ENCODE data around the gene FOXM1.

FOXM1 gene

DNA sequence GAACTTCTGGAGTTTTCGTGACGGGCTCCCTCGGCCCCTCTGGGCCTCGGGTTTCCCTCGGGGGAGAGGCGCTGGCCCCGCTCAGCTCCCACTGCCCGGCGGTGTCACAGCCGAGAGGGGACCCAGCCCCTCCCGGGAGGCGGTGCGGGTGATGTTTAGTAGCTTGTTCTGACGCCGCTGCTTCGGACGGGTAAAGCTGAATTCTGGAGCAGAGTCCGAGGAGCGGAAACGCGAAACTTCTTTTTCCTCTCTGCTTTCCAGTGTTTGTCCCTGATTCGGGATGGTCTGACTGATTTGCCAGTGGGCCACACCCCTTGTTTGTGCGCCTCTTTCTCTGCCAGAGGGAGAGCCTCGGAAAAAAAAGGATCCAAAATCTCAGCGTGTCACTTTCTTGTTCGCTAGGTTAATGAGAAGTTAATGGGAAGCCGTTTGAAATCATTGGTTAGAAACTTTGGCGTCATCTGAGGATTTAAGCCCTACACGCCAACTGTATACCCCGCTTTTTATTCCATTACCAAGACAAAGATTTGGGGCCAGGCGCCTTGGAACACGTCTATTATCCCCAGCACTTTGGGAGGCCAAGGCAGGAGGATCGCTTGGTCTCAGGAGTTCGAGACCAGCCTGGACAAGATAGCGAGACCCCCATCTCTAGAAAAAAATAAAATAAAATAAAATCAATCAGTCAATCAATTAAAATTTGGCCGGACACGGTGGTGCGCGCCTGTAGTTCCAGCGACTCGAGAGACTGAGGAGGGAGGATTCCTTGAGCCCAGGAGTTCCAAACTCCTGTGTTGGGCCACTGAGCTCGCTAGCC lies 14.5 kb upstream of the FOXM1 start:
- Histone ChIP-seq H3K79me1 (ENCODE audit: low read depth, low read length) (peaks cover 2% of the 10 kb centered on the region), H3K4me3 (ENCODE audit: low read length in 2 of 2) (peak overlapping the region; percentile 89), H3K27me3 (ENCODE audit: control insufficient read depth in 3 of 3, insufficient read depth in 3 of 3, low read depth in 1 of 3, low read length in 3 of 3) (no peaks in the 10 kb centered on the region), H2AFZ (ENCODE audit: low read length) (peak overlapping the region; percentile 96), H3K9me3 (replicated peaks in 1 of 2; ENCODE audit: control insufficient read depth in 2 of 2, insufficient read depth in 1 of 2, low read depth in 1 of 2, low read length in 2 of 2) (no peaks in the 10 kb centered on the region), H3K4me1 (ENCODE audit: control insufficient read depth in 2 of 2, insufficient read depth in 1 of 2, low read depth in 1 of 2, low read length in 2 of 2) (peaks cover 0 to 6% of the 10 kb centered on the region in 2 donors), H3K4ac (ENCODE audit: low read length) (no peak overlapping the region), H2BK12ac (ENCODE audit: low read length) (no peak overlapping the region), H3K9ac (ENCODE audit: low read depth, low read length, poor library complexity) (no peak overlapping the region), H2BK120ac (ENCODE audit: low read depth, low read length) (no peak overlapping the region), H2AK5ac (ENCODE audit: low read depth, low read length) (no peak overlapping the region), H3K27ac (replicated peaks; ENCODE audit: low read length) (peak overlapping the region; percentile 94), H3K23ac (ENCODE audit: low read depth, low read length, poor library complexity) (no peak overlapping the region), H4K8ac (ENCODE audit: low read depth, low read length) (no peak overlapping the region), H2BK5ac (ENCODE audit: low read length) (peak overlapping the region; percentile 89), H3K4me2 (ENCODE audit: insufficient read depth, low read length, poor library complexity, severe bottlenecking) (peak overlapping the region; percentile 90), H3K18ac (ENCODE audit: low read length) (peak overlapping the region; percentile 97), H4K91ac (ENCODE audit: low read depth, low read length, poor library complexity) (no peak overlapping the region), H3K14ac (ENCODE audit: low read length) (no peak overlapping the region), H2BK15ac (ENCODE audit: low read length) (peak overlapping the region; percentile 91), H3K36me3 (replicated peaks in 1 of 2; ENCODE audit: control insufficient read depth in 2 of 2, insufficient read depth in 2 of 2, low read length in 2 of 2) (peaks cover 15 to 41% of the 10 kb centered on the region in 2 donors)
- peak; percentile 47 for DNase-seq (ENCODE audit: low spot score)
- no CpG with 5 or more reads among the region's 42 CpGs for WGBS, 2 donors (ENCODE audit: extremely low coverage in 2 of 2, insufficient read length in 2 of 2, insufficient replicate concordance in 1 of 2)

DNA sequence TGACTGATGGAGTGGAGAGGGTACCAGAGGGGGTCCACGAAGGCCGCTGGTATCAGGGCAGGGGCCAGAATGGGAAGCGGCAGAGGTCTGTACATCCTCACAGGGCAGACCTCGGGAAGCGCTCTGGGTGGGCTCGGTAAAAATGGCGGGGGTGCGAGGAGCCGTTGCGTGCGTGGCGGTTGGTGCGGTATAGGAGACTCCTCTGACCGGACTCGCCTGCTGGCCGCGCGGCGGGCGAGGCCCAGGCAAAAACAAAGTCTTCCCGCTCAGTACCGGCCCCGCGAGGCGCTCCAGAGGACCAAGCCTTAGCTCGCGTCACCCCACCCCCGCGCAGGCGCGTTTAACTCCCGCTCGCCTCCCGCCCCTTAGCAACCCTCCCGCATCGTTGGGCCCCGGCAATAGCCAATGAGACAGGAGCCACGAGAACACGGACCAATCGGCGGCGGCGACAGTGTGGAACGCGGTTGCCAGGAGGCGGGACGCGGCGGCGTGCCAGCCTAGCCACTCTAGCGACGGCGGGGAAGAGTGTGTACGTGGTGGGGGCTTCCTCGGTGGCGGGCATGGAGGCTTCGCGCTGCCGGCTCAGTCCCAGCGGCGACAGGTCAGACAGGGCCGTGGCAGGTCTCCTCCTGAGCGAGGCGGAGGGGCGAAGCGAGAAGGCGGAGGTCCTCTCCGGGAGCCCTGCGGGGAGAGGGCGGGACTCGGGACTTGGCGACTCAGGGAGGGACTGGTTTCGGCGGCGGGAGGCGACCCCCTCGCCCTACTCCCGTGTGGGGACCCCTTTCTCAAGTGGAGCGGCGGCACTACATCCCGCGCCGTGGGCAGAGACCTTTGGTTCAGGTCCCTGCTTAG lies 13.6 kb upstream of the FOXM1 start, which contains the start of gene TULP3:
TULP3 (plus strand) TSS at position 504 of the 852 bp plus-strand sequence; CDS start at position 561, 57 bp downstream.
- Histone ChIP-seq H2BK120ac (ENCODE audit: low read depth, low read length) (no peak within 1 kb of the TSS), H3K23ac (ENCODE audit: low read depth, low read length, poor library complexity) (peak within 1 kb of the TSS; percentile 94), H3K9me3 (replicated peaks in 1 of 2; ENCODE audit: control insufficient read depth in 2 of 2, insufficient read depth in 1 of 2, low read depth in 1 of 2, low read length in 2 of 2) (no peaks in the 10 kb centered on the region), H3K36me3 (replicated peaks in 1 of 2; ENCODE audit: control insufficient read depth in 2 of 2, insufficient read depth in 2 of 2, low read length in 2 of 2) (peaks cover 17 to 48% of the 10 kb centered on the region in 2 donors), H3K4me3 (ENCODE audit: low read length in 2 of 2) (peak within 1 kb of the TSS; percentile 89), H3K9ac (ENCODE audit: low read depth, low read length, poor library complexity) (peak within 1 kb of the TSS; percentile 99), H4K91ac (ENCODE audit: low read depth, low read length, poor library complexity) (no peak within 1 kb of the TSS), H2AFZ (ENCODE audit: low read length) (peak within 1 kb of the TSS; percentile 96), H3K4ac (ENCODE audit: low read length) (no peak within 1 kb of the TSS), H4K8ac (ENCODE audit: low read depth, low read length) (no peak within 1 kb of the TSS), H3K4me2 (ENCODE audit: insufficient read depth, low read length, poor library complexity, severe bottlenecking) (peak within 1 kb of the TSS; percentile 90), H3K79me1 (ENCODE audit: low read depth, low read length) (peaks cover 1% of the 10 kb centered on the region), H2BK12ac (ENCODE audit: low read length) (peak within 1 kb of the TSS; percentile 93), H2BK5ac (ENCODE audit: low read length) (peak within 1 kb of the TSS; percentile 89), H3K14ac (ENCODE audit: low read length) (peak within 1 kb of the TSS; percentile 51), H3K4me1 (ENCODE audit: control insufficient read depth in 2 of 2, insufficient read depth in 1 of 2, low read depth in 1 of 2, low read length in 2 of 2) (peaks cover 0 to 5% of the 10 kb centered on the region in 2 donors), H2BK15ac (ENCODE audit: low read length) (peak within 1 kb of the TSS; percentile 91), H2AK5ac (ENCODE audit: low read depth, low read length) (peak within 1 kb of the TSS; percentile 13), H3K18ac (ENCODE audit: low read length) (peak within 1 kb of the TSS; percentile 97), H3K27me3 (ENCODE audit: control insufficient read depth in 3 of 3, insufficient read depth in 3 of 3, low read depth in 1 of 3, low read length in 3 of 3) (no peaks in the 10 kb centered on the region), H3K27ac (replicated peaks; ENCODE audit: low read length) (peak within 1 kb of the TSS; percentile 94)
- no CpG with 5 or more reads among the region's 83 CpGs for WGBS, 2 donors (ENCODE audit: extremely low coverage in 2 of 2, insufficient read length in 2 of 2, insufficient replicate concordance in 1 of 2)
- DNase-seq (ENCODE audit: low spot score): peak; percentile 98

DNA sequence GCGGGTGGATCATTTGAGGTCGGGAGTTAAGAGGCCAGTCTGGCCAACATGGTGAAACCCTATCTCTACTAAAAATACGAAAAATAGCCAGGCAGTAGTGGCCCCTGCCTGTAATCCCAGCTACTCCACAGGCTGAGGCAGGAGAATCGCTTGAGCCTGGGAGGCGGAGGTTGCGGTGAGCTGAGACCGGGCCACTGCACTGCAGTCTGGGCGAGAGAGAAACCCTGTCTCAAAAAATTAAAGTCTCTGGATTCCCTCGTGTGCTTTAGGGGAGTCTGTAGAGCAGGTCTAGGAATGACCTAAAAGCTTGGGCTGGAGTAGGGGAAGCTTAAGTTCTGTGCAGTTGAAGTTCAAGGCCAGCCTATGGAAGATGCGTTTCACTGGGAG lies 13.0 kb upstream of the FOXM1 start:
- Histone ChIP-seq H3K79me1 (ENCODE audit: low read depth, low read length) (no peaks in the 10 kb centered on the region), H2BK12ac (ENCODE audit: low read length) (no peak overlapping the region), H3K4me3 (ENCODE audit: low read length in 2 of 2) (peak overlapping the region; percentile 74 to 89), H2BK5ac (ENCODE audit: low read length) (peak overlapping the region; percentile 89), H3K9me3 (replicated peaks in 1 of 2; ENCODE audit: control insufficient read depth in 2 of 2, insufficient read depth in 1 of 2, low read depth in 1 of 2, low read length in 2 of 2) (no peaks in the 10 kb centered on the region), H3K27ac (replicated peaks; ENCODE audit: low read length) (peak overlapping the region; percentile 88), H4K8ac (ENCODE audit: low read depth, low read length) (no peak overlapping the region), H3K4me1 (ENCODE audit: control insufficient read depth in 2 of 2, insufficient read depth in 1 of 2, low read depth in 1 of 2, low read length in 2 of 2) (peaks cover 0 to 3% of the 10 kb centered on the region in 2 donors), H3K9ac (ENCODE audit: low read depth, low read length, poor library complexity) (peak overlapping the region; percentile 86), H4K91ac (ENCODE audit: low read depth, low read length, poor library complexity) (no peak overlapping the region), H2AK5ac (ENCODE audit: low read depth, low read length) (peak overlapping the region; percentile 13), H3K14ac (ENCODE audit: low read length) (peak overlapping the region; percentile 31), H2BK120ac (ENCODE audit: low read depth, low read length) (no peak overlapping the region), H3K4ac (ENCODE audit: low read length) (no peak overlapping the region), H2BK15ac (ENCODE audit: low read length) (peak overlapping the region; percentile 64), H3K4me2 (ENCODE audit: insufficient read depth, low read length, poor library complexity, severe bottlenecking) (peak overlapping the region; percentile 80), H3K18ac (ENCODE audit: low read length) (peak overlapping the region; percentile 94), H2AFZ (ENCODE audit: low read length) (peak overlapping the region; percentile 96), H3K23ac (ENCODE audit: low read depth, low read length, poor library complexity) (peak overlapping the region; percentile 94), H3K27me3 (ENCODE audit: control insufficient read depth in 3 of 3, insufficient read depth in 3 of 3, low read depth in 1 of 3, low read length in 3 of 3) (no peaks in the 10 kb centered on the region), H3K36me3 (replicated peaks in 1 of 2; ENCODE audit: control insufficient read depth in 2 of 2, insufficient read depth in 2 of 2, low read length in 2 of 2) (peaks cover 17 to 53% of the 10 kb centered on the region in 2 donors)
- no peak for DNase-seq (ENCODE audit: low spot score)
- no CpG with 5 or more reads among the region's 10 CpGs for WGBS, 2 donors (ENCODE audit: extremely low coverage in 2 of 2, insufficient read length in 2 of 2, insufficient replicate concordance in 1 of 2)

Data from neuronal stem cell (in vitro differentiated cells).